ENCODE measurements around the gene MYOD1.

The MYOD1 gene

GRCh38 chr11:17763703-17764102 lies 44.3 kb downstream of the MYOD1 start:
- H3K36me3 ChIP-seq (ENCODE audit: control insufficient read depth, insufficient read depth, low read length), result no peaks in the 10 kb centered on the region
- H3K27ac ChIP-seq (ENCODE audit: insufficient read depth, low read depth, low read length, poor library complexity, severe bottlenecking), result no peak overlapping the region
- WGBS, 2 experiments, result 57 to 58% methylated on average over 3 of the region's 3 CpGs
- no peaks in the 10 kb centered on the region for H3K9me3 ChIP-seq (ENCODE audit: control insufficient read depth, low read length)
- peaks cover 28% of the 10 kb centered on the region for H3K4me1 ChIP-seq (ENCODE audit: control insufficient read depth, insufficient read depth, low read length)
- H3K4me3 ChIP-seq (ENCODE audit: insufficient read depth, low read depth, low read length), result no peak overlapping the region
- no peaks in the 10 kb centered on the region for H3K27me3 ChIP-seq (ENCODE audit: control insufficient read depth, insufficient read depth, low read length, poor library complexity, severe bottlenecking)

GRCh38 chr11:17764446-17765218 lies 45.3 kb downstream of the MYOD1 start:
- H3K4me3 ChIP-seq (ENCODE audit: insufficient read depth, low read depth, low read length), result no peak overlapping the region
- H3K27ac ChIP-seq (ENCODE audit: insufficient read depth, low read depth, low read length, poor library complexity, severe bottlenecking), result peak overlapping the region; percentile 80
- no peaks in the 10 kb centered on the region for H3K9me3 ChIP-seq (ENCODE audit: control insufficient read depth, low read length)
- H3K36me3 ChIP-seq (ENCODE audit: control insufficient read depth, insufficient read depth, low read length), result no peaks in the 10 kb centered on the region
- 51 to 53% methylated on average over 19 of the region's 19 CpGs for WGBS, 2 experiments
- H3K27me3 ChIP-seq (ENCODE audit: control insufficient read depth, insufficient read depth, low read length, poor library complexity, severe bottlenecking), result no peaks in the 10 kb centered on the region
- H3K4me1 ChIP-seq (ENCODE audit: control insufficient read depth, insufficient read depth, low read length), result peaks cover 28% of the 10 kb centered on the region

- peak overlapping the region; percentile 80 for H3K27ac ChIP-seq (ENCODE audit: insufficient read depth, low read depth, low read length, poor library complexity, severe bottlenecking)
- no peak overlapping the region for H3K4me3 ChIP-seq (ENCODE audit: insufficient read depth, low read depth, low read length)
- peaks cover 35% of the 10 kb centered on the region for H3K4me1 ChIP-seq (ENCODE audit: control insufficient read depth, insufficient read depth, low read length)
- 72 to 76% methylated on average over 13 of the region's 13 CpGs for WGBS, 2 experiments
- no peaks in the 10 kb centered on the region for H3K9me3 ChIP-seq (ENCODE audit: control insufficient read depth, low read length)
- no peaks in the 10 kb centered on the region for H3K36me3 ChIP-seq (ENCODE audit: control insufficient read depth, insufficient read depth, low read length)
- no peaks in the 10 kb centered on the region for H3K27me3 ChIP-seq (ENCODE audit: control insufficient read depth, insufficient read depth, low read length, poor library complexity, severe bottlenecking)
Measured at GRCh38 chr11:17765356-17766072, 46.1 kb downstream of the MYOD1 start.

GRCh38 chr11:17766073-17766359 lies 46.6 kb downstream of the MYOD1 start:
- Histone ChIP-seq H3K4me1 (ENCODE audit: control insufficient read depth, insufficient read depth, low read length) (peaks cover 37% of the 10 kb centered on the region), H3K4me3 (ENCODE audit: insufficient read depth, low read depth, low read length) (no peak overlapping the region), H3K27ac (ENCODE audit: insufficient read depth, low read depth, low read length, poor library complexity, severe bottlenecking) (no peak overlapping the region), H3K27me3 (ENCODE audit: control insufficient read depth, insufficient read depth, low read length, poor library complexity, severe bottlenecking) (no peaks in the 10 kb centered on the region), H3K36me3 (ENCODE audit: control insufficient read depth, insufficient read depth, low read length) (no peaks in the 10 kb centered on the region), H3K9me3 (ENCODE audit: control insufficient read depth, low read length) (no peaks in the 10 kb centered on the region)
- WGBS, 2 experiments, result 95% methylated on average over 8 of the region's 8 CpGs

- no peaks in the 10 kb centered on the region for H3K27me3 ChIP-seq (ENCODE audit: control insufficient read depth, insufficient read depth, low read length, poor library complexity, severe bottlenecking)
- H3K4me3 ChIP-seq (ENCODE audit: insufficient read depth, low read depth, low read length), result no peak overlapping the region
- no peak overlapping the region for H3K27ac ChIP-seq (ENCODE audit: insufficient read depth, low read depth, low read length, poor library complexity, severe bottlenecking)
- H3K4me1 ChIP-seq (ENCODE audit: control insufficient read depth, insufficient read depth, low read length), result peaks cover 37% of the 10 kb centered on the region
- H3K36me3 ChIP-seq (ENCODE audit: control insufficient read depth, insufficient read depth, low read length), result no peaks in the 10 kb centered on the region
- no peaks in the 10 kb centered on the region for H3K9me3 ChIP-seq (ENCODE audit: control insufficient read depth, low read length)
- WGBS, 2 experiments, result 75 to 79% methylated on average over 5 of the region's 5 CpGs
Measured at GRCh38 chr11:17766590-17766989, 47.2 kb downstream of the MYOD1 start.

GRCh38 chr11:17767301-17767885 lies 48.0 kb downstream of the MYOD1 start:
- 83 to 88% methylated on average over 7 of the region's 7 CpGs for WGBS, 2 experiments

GRCh38 chr11:17767914-17768313 lies 48.5 kb downstream of the MYOD1 start:
- peaks cover 37% of the 10 kb centered on the region for H3K4me1 ChIP-seq (ENCODE audit: control insufficient read depth, insufficient read depth, low read length)
- WGBS, 2 experiments, result 84 to 88% methylated on average over 2 of the region's 2 CpGs
- no peaks in the 10 kb centered on the region for H3K9me3 ChIP-seq (ENCODE audit: control insufficient read depth, low read length)
- H3K27ac ChIP-seq (ENCODE audit: insufficient read depth, low read depth, low read length, poor library complexity, severe bottlenecking), result no peak overlapping the region
- no peak overlapping the region for H3K4me3 ChIP-seq (ENCODE audit: insufficient read depth, low read depth, low read length)
- no peaks in the 10 kb centered on the region for H3K27me3 ChIP-seq (ENCODE audit: control insufficient read depth, insufficient read depth, low read length, poor library complexity, severe bottlenecking)
- no peaks in the 10 kb centered on the region for H3K36me3 ChIP-seq (ENCODE audit: control insufficient read depth, insufficient read depth, low read length)

More at GRCh38 chr11:17767301-17767885, 48.0 kb downstream of the MYOD1 start:
- H3K27me3 ChIP-seq (ENCODE audit: control insufficient read depth, insufficient read depth, low read length, poor library complexity, severe bottlenecking), result no peaks in the 10 kb centered on the region
- no peak overlapping the region for H3K27ac ChIP-seq (ENCODE audit: insufficient read depth, low read depth, low read length, poor library complexity, severe bottlenecking)
- no peak overlapping the region for H3K4me3 ChIP-seq (ENCODE audit: insufficient read depth, low read depth, low read length)
- peaks cover 37% of the 10 kb centered on the region for H3K4me1 ChIP-seq (ENCODE audit: control insufficient read depth, insufficient read depth, low read length)
- no peaks in the 10 kb centered on the region for H3K36me3 ChIP-seq (ENCODE audit: control insufficient read depth, insufficient read depth, low read length)
- no peaks in the 10 kb centered on the region for H3K9me3 ChIP-seq (ENCODE audit: control insufficient read depth, low read length)

- 95 to 97% methylated on average over 7 of the region's 7 CpGs for WGBS, 2 experiments
- no peak overlapping the region for H3K27ac ChIP-seq (ENCODE audit: insufficient read depth, low read depth, low read length, poor library complexity, severe bottlenecking)
- H3K36me3 ChIP-seq (ENCODE audit: control insufficient read depth, insufficient read depth, low read length), result no peaks in the 10 kb centered on the region
Measured at GRCh38 chr11:17768547-17768946, 49.2 kb downstream of the MYOD1 start.

GRCh38 chr11:17769218-17769617 lies 49.8 kb downstream of the MYOD1 start:
- no peaks in the 10 kb centered on the region for H3K27me3 ChIP-seq (ENCODE audit: control insufficient read depth, insufficient read depth, low read length, poor library complexity, severe bottlenecking)
- no peaks in the 10 kb centered on the region for H3K36me3 ChIP-seq (ENCODE audit: control insufficient read depth, insufficient read depth, low read length)
- H3K4me3 ChIP-seq (ENCODE audit: insufficient read depth, low read depth, low read length), result no peak overlapping the region
- WGBS, 2 experiments, result 88 to 100% methylated on average over 1 of the region's 1 CpG
- no peak overlapping the region for H3K27ac ChIP-seq (ENCODE audit: insufficient read depth, low read depth, low read length, poor library complexity, severe bottlenecking)
- H3K4me1 ChIP-seq (ENCODE audit: control insufficient read depth, insufficient read depth, low read length), result peaks cover 31% of the 10 kb centered on the region
- no peaks in the 10 kb centered on the region for H3K9me3 ChIP-seq (ENCODE audit: control insufficient read depth, low read length)

More at GRCh38 chr11:17768547-17768946, 49.2 kb downstream of the MYOD1 start:
- no peaks in the 10 kb centered on the region for H3K27me3 ChIP-seq (ENCODE audit: control insufficient read depth, insufficient read depth, low read length, poor library complexity, severe bottlenecking)
- H3K4me1 ChIP-seq (ENCODE audit: control insufficient read depth, insufficient read depth, low read length), result peaks cover 37% of the 10 kb centered on the region
- no peak overlapping the region for H3K4me3 ChIP-seq (ENCODE audit: insufficient read depth, low read depth, low read length)
- H3K9me3 ChIP-seq (ENCODE audit: control insufficient read depth, low read length), result no peaks in the 10 kb centered on the region

GRCh38 chr11:17770048-17770652 lies 50.8 kb downstream of the MYOD1 start:
- WGBS, 2 experiments, result 85 to 87% methylated on average over 9 of the region's 9 CpGs
- Histone ChIP-seq H3K9me3 (ENCODE audit: control insufficient read depth, low read length) (no peaks in the 10 kb centered on the region), H3K27me3 (ENCODE audit: control insufficient read depth, insufficient read depth, low read length, poor library complexity, severe bottlenecking) (no peaks in the 10 kb centered on the region), H3K27ac (ENCODE audit: insufficient read depth, low read depth, low read length, poor library complexity, severe bottlenecking) (no peak overlapping the region), H3K4me3 (ENCODE audit: insufficient read depth, low read depth, low read length) (no peak overlapping the region), H3K36me3 (ENCODE audit: control insufficient read depth, insufficient read depth, low read length) (no peaks in the 10 kb centered on the region), H3K4me1 (ENCODE audit: control insufficient read depth, insufficient read depth, low read length) (peaks cover 27% of the 10 kb centered on the region)

All from ectodermal cell (in vitro differentiated cells).